AG09319 (cell line): ENCODE data around the gene TSHR.

ENCODE experiments used
- DNase-seq: peaks from one replicate; pipeline ENCODE4 v3.0.0-alpha.2; 2010; ENCODE audit warnings: low read depth; ENCODE audit errors: extremely low read depth
- TF ChIP-seq, protein P1 (sequence below): IDR thresholded peaks from 2 replicates; pipeline ENCODE4 v1.5.1; 2011; ENCODE audit warnings: low read depth, mild to moderate bottlenecking, inconsistent platforms, low read length, moderate library complexity

The TSHR gene

DNA sequence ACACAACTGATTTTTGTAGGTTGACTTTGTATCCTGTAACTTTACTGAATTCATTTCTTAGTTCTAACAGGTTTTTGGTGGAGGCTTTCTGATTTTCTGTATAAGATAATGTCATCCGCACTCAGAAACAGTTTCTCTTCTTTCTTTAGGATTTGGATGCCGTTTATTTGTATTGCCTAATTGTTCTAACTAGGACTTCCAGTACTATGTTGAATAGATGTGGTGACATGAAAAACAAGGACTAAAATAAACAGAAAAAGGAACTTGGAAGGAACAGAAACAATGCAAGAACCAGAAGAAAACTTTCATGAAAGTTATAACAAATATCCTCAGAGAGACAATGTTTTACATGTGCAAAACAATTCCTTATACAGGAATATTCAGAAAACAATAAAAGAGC is 165.1 kb downstream of the TSHR start:
- TF ChIP-seq, protein P1, sequence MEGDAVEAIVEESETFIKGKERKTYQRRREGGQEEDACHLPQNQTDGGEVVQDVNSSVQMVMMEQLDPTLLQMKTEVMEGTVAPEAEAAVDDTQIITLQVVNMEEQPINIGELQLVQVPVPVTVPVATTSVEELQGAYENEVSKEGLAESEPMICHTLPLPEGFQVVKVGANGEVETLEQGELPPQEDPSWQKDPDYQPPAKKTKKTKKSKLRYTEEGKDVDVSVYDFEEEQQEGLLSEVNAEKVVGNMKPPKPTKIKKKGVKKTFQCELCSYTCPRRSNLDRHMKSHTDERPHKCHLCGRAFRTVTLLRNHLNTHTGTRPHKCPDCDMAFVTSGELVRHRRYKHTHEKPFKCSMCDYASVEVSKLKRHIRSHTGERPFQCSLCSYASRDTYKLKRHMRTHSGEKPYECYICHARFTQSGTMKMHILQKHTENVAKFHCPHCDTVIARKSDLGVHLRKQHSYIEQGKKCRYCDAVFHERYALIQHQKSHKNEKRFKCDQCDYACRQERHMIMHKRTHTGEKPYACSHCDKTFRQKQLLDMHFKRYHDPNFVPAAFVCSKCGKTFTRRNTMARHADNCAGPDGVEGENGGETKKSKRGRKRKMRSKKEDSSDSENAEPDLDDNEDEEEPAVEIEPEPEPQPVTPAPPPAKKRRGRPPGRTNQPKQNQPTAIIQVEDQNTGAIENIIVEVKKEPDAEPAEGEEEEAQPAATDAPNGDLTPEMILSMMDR, result no peak
- DNase-seq, result no peak

DNA sequence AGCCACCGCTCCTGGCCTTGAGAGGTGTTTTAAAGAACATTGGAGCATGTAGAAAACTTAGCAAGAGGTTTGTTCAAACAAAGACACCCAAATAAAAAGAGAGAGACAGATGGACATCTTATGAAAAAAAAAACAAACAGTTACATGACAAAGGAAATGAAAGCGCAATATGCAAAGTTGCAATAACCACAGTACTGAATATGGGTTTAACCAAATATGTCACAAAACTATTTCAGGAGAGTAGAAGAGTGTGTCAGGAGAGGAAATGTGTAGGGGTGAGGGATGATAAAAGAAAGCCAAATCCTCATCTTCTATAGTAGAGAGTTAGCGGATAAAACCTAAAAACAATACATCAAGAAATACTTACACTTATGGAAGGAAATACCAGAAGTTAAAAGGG is 166.9 kb downstream of the TSHR start:
- no peak for DNase-seq
- TF ChIP-seq, protein P1, result no peak

DNA sequence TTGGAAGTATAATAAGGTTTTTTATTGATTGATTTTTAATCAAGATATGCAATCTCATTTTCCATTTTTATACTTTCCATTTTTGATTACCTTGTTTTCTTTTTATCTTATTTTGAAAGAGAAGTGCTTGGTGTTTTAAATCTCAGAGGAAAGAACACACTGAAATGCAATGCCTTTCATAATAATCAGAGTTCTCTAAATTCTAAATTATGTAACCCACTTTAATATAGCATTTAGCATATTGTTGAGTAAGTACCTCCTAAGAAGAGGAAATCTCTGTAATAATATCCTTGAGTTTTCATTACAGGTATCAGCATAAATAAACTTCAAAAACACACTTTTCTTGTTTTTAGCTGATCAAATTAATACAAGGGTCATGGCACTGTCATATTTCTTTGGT is 168.4 kb downstream of the TSHR start:
- no peak for DNase-seq
- TF ChIP-seq, protein P1, result no peak

DNA sequence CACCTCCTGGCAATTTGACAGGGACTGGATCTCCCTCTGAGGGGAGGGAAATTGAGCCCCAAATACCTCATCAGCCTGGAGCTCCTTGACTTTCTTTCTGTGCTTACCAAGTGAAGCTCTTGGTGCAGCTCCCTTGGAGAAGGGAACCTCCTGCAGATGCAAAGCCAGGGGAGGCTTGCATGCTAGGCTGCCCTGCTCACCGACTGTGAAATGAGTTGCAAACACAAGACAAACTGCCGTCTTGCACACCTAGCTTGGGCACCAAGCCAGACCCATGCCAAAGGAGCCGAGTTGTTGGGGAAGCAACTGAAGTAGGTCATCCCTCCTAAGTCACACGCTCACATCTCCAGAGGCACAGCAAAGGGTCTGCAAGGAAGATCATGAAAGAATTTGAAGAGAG is 170.1 kb downstream of the TSHR start:
- TF ChIP-seq, protein P1, result no peak
- DNase-seq, result no peak

DNA sequence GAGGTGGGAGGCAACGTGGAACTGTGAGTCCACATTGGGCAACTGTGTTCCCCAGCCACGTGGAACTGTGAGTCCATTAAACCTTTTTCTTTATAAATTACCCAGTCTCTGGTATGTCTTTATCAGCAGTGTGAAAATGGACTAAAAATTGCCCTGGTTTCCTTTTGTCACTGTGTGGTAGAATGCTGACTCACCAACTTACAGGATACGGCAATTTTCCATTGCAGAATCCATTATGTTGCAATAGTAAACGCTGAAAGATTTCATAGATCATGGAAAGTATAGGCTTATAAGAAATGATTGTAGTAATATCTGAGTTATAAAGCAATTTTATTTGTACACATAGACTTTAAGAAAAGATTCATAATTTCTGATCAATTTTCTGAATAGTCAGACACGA is 172.4 kb downstream of the TSHR start:
- DNase-seq, result no peak

DNA sequence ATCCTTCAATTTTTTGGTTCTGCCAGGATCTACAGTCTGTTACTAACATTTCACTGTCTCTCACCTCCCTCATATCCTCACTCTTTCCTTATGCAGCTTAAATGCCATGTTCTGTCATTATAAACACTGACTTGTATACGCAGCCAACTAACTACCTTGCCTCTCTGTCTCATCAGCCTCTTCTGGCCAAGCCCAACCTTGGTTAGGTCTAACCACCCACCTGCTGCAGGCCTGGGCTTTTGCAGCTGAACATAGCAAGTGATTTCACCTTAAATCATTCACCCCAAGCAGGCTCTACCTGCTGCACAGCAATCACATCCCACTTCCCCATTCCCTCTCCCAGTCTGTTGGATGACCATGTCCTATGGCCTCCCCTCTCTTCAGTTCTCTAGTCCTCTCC is 173.8 kb downstream of the TSHR start:
- TF ChIP-seq, protein P1, result no peak

More for the DNA sequence above, 172.4 kb downstream of the TSHR start:
- TF ChIP-seq, protein P1, result no peak

DNA sequence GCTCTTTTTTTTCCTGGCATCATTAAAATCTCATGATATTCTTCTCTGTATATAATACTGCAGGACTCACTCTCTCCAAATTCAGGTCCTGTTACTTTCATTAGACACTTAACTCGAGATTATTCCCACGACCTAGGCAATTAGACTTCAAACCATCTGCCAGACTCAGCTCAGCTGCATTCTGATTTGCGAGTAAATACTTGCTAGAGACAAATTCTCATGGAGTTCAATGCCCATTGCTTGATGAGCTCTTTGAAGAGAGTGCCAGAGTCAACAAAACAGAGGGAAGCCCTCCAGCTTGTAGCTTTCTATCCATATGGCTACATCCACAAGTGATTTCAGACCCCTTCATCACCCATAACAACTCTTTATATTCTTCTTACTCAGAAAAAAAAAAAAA is 177.0 kb downstream of the TSHR start:
- DNase-seq, result no peak
- TF ChIP-seq, protein P1, result no peak

More for the DNA sequence above, 173.8 kb downstream of the TSHR start:
- no peak for DNase-seq

DNA sequence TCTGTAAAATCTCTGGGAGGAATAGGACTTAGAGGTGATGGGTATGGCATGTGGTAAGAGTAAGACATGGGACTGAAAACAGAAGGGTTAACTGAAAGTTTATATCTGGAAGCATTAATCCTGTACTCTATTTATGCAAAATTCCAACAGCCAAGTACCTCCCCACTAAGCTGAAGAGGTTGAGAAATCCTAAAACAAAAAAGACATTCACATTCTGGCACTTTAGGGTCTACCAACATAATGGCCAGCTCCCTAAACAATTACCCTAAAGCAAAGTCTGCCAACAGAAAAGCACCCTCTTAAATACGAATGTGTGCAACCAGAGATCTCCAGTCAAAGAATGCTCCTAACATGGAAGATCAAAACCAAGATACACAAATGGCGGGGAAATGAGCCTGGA is 178.0 kb downstream of the TSHR start:
- TF ChIP-seq, protein P1, result no peak
- DNase-seq, result no peak
